ENCODE results near the gene DHRS4.
"Not testable (repeated sequence)": the region's sequence is repeated elsewhere in the genome, so short reads cannot be mapped to it uniquely, and the experiment has no call there.

DHRS4 gene

GRCh38 chr14:23977208-23977607 is 23.6 kb downstream of the DHRS4 start:
- H3K27me3 ChIP-seq (replicated peaks; ENCODE audit: control insufficient read depth, insufficient read depth, low read length, poor library complexity, severe bottlenecking); H3K4me1 ChIP-seq (ENCODE audit: control insufficient read depth, insufficient read depth, low read length, poor library complexity, severe bottlenecking); H3K27ac ChIP-seq (ENCODE audit: insufficient read depth, low read length, poor library complexity, severe bottlenecking); H3K9me3 ChIP-seq (ENCODE audit: control insufficient read depth, low read length); H3K4me3 ChIP-seq (ENCODE audit: insufficient read depth, low read depth, low read length, poor library complexity, severe bottlenecking); DNase-seq; H3K36me3 ChIP-seq (ENCODE audit: control insufficient read depth, insufficient read depth, low read length): not testable (repeated sequence)

- H3K9me3 ChIP-seq (ENCODE audit: control insufficient read depth, low read length); H3K4me1 ChIP-seq (ENCODE audit: control insufficient read depth, insufficient read depth, low read length, poor library complexity, severe bottlenecking); H3K27me3 ChIP-seq (replicated peaks; ENCODE audit: control insufficient read depth, insufficient read depth, low read length, poor library complexity, severe bottlenecking); H3K27ac ChIP-seq (ENCODE audit: insufficient read depth, low read length, poor library complexity, severe bottlenecking); H3K4me3 ChIP-seq (ENCODE audit: insufficient read depth, low read depth, low read length, poor library complexity, severe bottlenecking); DNase-seq; H3K36me3 ChIP-seq (ENCODE audit: control insufficient read depth, insufficient read depth, low read length): not testable (repeated sequence)
Observed at GRCh38 chr14:23981951-23982813, 28.6 kb downstream of the DHRS4 start.

- Histone ChIP-seq H3K27me3 (replicated peaks; ENCODE audit: control insufficient read depth, insufficient read depth, low read length, poor library complexity, severe bottlenecking) (no peaks in the 10 kb centered on the region), H3K4me3 (ENCODE audit: insufficient read depth, low read depth, low read length, poor library complexity, severe bottlenecking) (no peak overlapping the region), H3K9me3 (ENCODE audit: control insufficient read depth, low read length) (no peaks in the 10 kb centered on the region), H3K4me1 (ENCODE audit: control insufficient read depth, insufficient read depth, low read length, poor library complexity, severe bottlenecking) (peaks cover 7% of the 10 kb centered on the region), H3K36me3 (ENCODE audit: control insufficient read depth, insufficient read depth, low read length) (no peaks in the 10 kb centered on the region), H3K27ac (ENCODE audit: insufficient read depth, low read length, poor library complexity, severe bottlenecking) (no peak overlapping the region)
- DNase-seq: no peak
Observed at GRCh38 chr14:23984891-23985602, 31.5 kb downstream of the DHRS4 start.

- H3K9me3 ChIP-seq (ENCODE audit: control insufficient read depth, low read length); H3K36me3 ChIP-seq (ENCODE audit: control insufficient read depth, insufficient read depth, low read length); H3K27me3 ChIP-seq (replicated peaks; ENCODE audit: control insufficient read depth, insufficient read depth, low read length, poor library complexity, severe bottlenecking); H3K27ac ChIP-seq (ENCODE audit: insufficient read depth, low read length, poor library complexity, severe bottlenecking); DNase-seq; H3K4me1 ChIP-seq (ENCODE audit: control insufficient read depth, insufficient read depth, low read length, poor library complexity, severe bottlenecking): not testable (repeated sequence)
- H3K4me3 ChIP-seq (ENCODE audit: insufficient read depth, low read depth, low read length, poor library complexity, severe bottlenecking): peak overlapping the region; percentile 35
Observed at GRCh38 chr14:23988223-23988606, 34.6 kb downstream of the DHRS4 start.

- H3K9me3 ChIP-seq (ENCODE audit: control insufficient read depth, low read length); H3K4me1 ChIP-seq (ENCODE audit: control insufficient read depth, insufficient read depth, low read length, poor library complexity, severe bottlenecking); H3K27me3 ChIP-seq (replicated peaks; ENCODE audit: control insufficient read depth, insufficient read depth, low read length, poor library complexity, severe bottlenecking); H3K36me3 ChIP-seq (ENCODE audit: control insufficient read depth, insufficient read depth, low read length); H3K27ac ChIP-seq (ENCODE audit: insufficient read depth, low read length, poor library complexity, severe bottlenecking): not testable (repeated sequence)
- H3K4me3 ChIP-seq (ENCODE audit: insufficient read depth, low read depth, low read length, poor library complexity, severe bottlenecking): peak within 1 kb of the TSS; percentile 35
- peak; percentile 40 to 68 (median 63) for DNase-seq
Observed at GRCh38 chr14:23988607-23989363, 35.2 kb downstream of the DHRS4 start, which contains the start of gene DHRS4L2. TSS of gene DHRS4L2 (plus strand) at chr14:23988929. CDS start at chr14:23988948, 19 bp downstream.

- not testable (repeated sequence) for H3K36me3 ChIP-seq (ENCODE audit: control insufficient read depth, insufficient read depth, low read length); H3K27ac ChIP-seq (ENCODE audit: insufficient read depth, low read length, poor library complexity, severe bottlenecking); H3K4me3 ChIP-seq (ENCODE audit: insufficient read depth, low read depth, low read length, poor library complexity, severe bottlenecking); H3K9me3 ChIP-seq (ENCODE audit: control insufficient read depth, low read length); H3K4me1 ChIP-seq (ENCODE audit: control insufficient read depth, insufficient read depth, low read length, poor library complexity, severe bottlenecking); DNase-seq; H3K27me3 ChIP-seq (replicated peaks; ENCODE audit: control insufficient read depth, insufficient read depth, low read length, poor library complexity, severe bottlenecking)
Observed at GRCh38 chr14:23989734-23990445, 36.3 kb downstream of the DHRS4 start.

- not testable (repeated sequence) for H3K4me3 ChIP-seq (ENCODE audit: insufficient read depth, low read depth, low read length, poor library complexity, severe bottlenecking); H3K9me3 ChIP-seq (ENCODE audit: control insufficient read depth, low read length); H3K4me1 ChIP-seq (ENCODE audit: control insufficient read depth, insufficient read depth, low read length, poor library complexity, severe bottlenecking); DNase-seq; H3K27me3 ChIP-seq (replicated peaks; ENCODE audit: control insufficient read depth, insufficient read depth, low read length, poor library complexity, severe bottlenecking); H3K27ac ChIP-seq (ENCODE audit: insufficient read depth, low read length, poor library complexity, severe bottlenecking); H3K36me3 ChIP-seq (ENCODE audit: control insufficient read depth, insufficient read depth, low read length)
Observed at GRCh38 chr14:23990961-23991360, 37.4 kb downstream of the DHRS4 start.

- not testable (repeated sequence) for H3K27ac ChIP-seq (ENCODE audit: insufficient read depth, low read length, poor library complexity, severe bottlenecking); H3K4me1 ChIP-seq (ENCODE audit: control insufficient read depth, insufficient read depth, low read length, poor library complexity, severe bottlenecking); H3K36me3 ChIP-seq (ENCODE audit: control insufficient read depth, insufficient read depth, low read length); H3K9me3 ChIP-seq (ENCODE audit: control insufficient read depth, low read length); H3K27me3 ChIP-seq (replicated peaks; ENCODE audit: control insufficient read depth, insufficient read depth, low read length, poor library complexity, severe bottlenecking); H3K4me3 ChIP-seq (ENCODE audit: insufficient read depth, low read depth, low read length, poor library complexity, severe bottlenecking); DNase-seq
Observed at GRCh38 chr14:23993042-23993441, 39.5 kb downstream of the DHRS4 start.

- H3K36me3 ChIP-seq (ENCODE audit: control insufficient read depth, insufficient read depth, low read length); DNase-seq; H3K4me1 ChIP-seq (ENCODE audit: control insufficient read depth, insufficient read depth, low read length, poor library complexity, severe bottlenecking); H3K9me3 ChIP-seq (ENCODE audit: control insufficient read depth, low read length); H3K4me3 ChIP-seq (ENCODE audit: insufficient read depth, low read depth, low read length, poor library complexity, severe bottlenecking); H3K27ac ChIP-seq (ENCODE audit: insufficient read depth, low read length, poor library complexity, severe bottlenecking); H3K27me3 ChIP-seq (replicated peaks; ENCODE audit: control insufficient read depth, insufficient read depth, low read length, poor library complexity, severe bottlenecking): not testable (repeated sequence)
Observed at GRCh38 chr14:23996009-23996408, 42.4 kb downstream of the DHRS4 start.
